Fibroblast of the aortic adventitia (primary cell): ENCODE measurements around the gene EEA1. TPM values are rescaled to one million over a fixed set of nuclear protein-coding genes. Genes with fewer than 3 reads are reported as not detected.

Source experiments
- DNase-seq: peaks from one replicate; pipeline ENCODE4 v3.0.0-alpha.2; 2010; ENCODE audit warnings: low read depth
- H3K4me3 ChIP-seq: 2 replicates; pipeline ENCODE4 v1.5.1; 2011; ENCODE audit warnings: low read depth, mild to moderate bottlenecking, control low read depth, low read length, moderate library complexity
- total RNA-seq: library from RNA; depleted of rRNA; stranded (reverse); fragments of >200 nt; gene quantifications from 2 replicates; pipeline ENCODE4 v1.2.3, GENCODE V29; 2012; ENCODE audit warnings: low replicate concordance
- TF ChIP-seq, protein P1 (sequence below): IDR thresholded peaks from 2 replicates; pipeline ENCODE4 v1.5.1; 2011; ENCODE audit warnings: mild to moderate bottlenecking, low read length, control low read depth, inconsistent platforms; ENCODE audit not compliant: insufficient read depth

EEA1 gene
- total RNA-seq, 1 donor, result 42.3 TPM

DNA sequence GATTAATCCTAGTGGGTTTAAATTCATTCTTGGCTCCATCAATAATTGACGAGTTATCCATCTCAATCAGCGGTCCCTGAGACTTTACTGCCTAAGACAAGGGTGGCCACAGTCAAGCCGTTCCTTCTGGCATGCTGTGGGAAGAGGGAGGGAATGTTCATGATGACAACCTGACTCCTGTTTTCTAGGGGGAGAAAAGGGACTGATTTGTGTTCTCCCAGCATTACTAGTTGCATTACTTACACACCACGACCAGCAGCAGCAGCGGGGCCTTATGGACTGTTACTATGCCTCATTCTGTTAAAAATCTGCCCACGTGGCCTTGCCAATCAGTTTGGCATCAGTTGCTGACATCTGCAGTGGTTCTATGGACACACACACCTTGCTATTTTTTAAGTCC, 196.4 kb downstream of the EEA1 start:
- TF ChIP-seq, protein P1, sequence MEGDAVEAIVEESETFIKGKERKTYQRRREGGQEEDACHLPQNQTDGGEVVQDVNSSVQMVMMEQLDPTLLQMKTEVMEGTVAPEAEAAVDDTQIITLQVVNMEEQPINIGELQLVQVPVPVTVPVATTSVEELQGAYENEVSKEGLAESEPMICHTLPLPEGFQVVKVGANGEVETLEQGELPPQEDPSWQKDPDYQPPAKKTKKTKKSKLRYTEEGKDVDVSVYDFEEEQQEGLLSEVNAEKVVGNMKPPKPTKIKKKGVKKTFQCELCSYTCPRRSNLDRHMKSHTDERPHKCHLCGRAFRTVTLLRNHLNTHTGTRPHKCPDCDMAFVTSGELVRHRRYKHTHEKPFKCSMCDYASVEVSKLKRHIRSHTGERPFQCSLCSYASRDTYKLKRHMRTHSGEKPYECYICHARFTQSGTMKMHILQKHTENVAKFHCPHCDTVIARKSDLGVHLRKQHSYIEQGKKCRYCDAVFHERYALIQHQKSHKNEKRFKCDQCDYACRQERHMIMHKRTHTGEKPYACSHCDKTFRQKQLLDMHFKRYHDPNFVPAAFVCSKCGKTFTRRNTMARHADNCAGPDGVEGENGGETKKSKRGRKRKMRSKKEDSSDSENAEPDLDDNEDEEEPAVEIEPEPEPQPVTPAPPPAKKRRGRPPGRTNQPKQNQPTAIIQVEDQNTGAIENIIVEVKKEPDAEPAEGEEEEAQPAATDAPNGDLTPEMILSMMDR, result no peak
- DNase-seq, result no peak
- no peak overlapping the region for H3K4me3 ChIP-seq

DNA sequence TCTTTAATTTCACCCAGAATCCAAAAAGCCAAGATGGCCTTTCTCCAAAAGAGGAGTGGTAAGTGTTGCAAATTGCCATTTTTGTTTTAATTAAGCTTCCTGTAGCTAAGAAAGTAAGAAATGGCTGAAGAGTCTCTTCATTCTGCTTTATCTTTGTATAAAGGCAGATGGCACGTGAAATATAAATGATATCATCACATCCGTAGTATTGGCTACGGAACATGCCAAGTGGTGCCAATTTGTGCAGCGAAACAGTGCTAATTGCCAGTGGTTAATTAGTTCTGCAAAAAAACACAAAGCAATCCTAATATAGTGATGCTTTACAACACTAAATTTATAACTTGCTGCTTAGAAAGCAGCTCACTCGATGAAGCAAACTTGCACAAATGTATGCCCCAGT, 196.9 kb downstream of the EEA1 start:
- TF ChIP-seq, protein P1, result no peak
- no peak overlapping the region for H3K4me3 ChIP-seq

DNA sequence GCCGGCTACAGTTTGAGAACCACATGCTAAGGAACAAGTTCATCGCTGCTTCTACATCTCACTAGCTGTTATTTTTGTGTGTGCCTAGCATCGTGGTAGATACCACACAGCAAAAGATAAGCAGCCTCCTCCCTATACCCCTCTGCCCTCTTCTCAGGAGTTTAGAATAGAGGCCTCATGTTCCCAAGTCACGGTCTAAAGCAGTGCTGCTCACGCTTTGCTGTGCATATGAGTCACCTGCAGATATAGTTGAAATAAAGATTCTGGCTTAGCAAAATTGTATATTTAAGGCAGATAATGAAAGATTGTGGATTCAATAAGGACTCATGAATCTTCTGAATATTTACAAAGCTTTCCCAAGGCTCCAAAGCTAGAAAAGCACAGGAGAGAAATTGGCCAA, 198.3 kb downstream of the EEA1 start:
- TF ChIP-seq, protein P1, result no peak
- H3K4me3 ChIP-seq, result no peak overlapping the region
- DNase-seq, result no peak

More for the DNA sequence above, 196.9 kb downstream of the EEA1 start:
- no peak for DNase-seq

DNA sequence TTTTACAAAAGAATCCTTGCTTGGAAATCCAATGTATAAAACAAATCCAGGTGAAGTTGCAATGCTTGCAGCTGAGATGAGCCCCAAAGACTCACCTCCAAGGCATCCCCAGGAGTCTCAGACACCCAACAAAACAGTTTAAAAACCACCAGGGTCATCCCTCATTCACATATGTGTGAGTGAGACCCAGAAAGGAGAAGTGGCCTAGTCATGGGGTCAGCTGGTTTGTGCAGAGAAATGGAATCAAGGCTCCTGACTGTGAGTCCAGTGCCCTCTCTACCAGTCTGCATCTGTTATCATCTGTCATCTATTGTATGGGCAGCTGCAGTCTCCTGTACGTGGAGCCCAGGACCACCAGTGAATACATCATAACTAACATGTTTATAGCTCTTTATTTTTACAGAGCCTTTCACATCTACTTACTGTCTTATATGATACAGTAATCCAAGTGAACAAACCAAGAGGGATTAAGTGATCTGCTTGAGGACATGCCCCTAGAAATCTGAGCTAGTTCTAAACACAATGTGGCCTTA, 199.3 kb downstream of the EEA1 start:
- no peak overlapping the region for H3K4me3 ChIP-seq
- TF ChIP-seq, protein P1, result no peak
- no peak for DNase-seq

DNA sequence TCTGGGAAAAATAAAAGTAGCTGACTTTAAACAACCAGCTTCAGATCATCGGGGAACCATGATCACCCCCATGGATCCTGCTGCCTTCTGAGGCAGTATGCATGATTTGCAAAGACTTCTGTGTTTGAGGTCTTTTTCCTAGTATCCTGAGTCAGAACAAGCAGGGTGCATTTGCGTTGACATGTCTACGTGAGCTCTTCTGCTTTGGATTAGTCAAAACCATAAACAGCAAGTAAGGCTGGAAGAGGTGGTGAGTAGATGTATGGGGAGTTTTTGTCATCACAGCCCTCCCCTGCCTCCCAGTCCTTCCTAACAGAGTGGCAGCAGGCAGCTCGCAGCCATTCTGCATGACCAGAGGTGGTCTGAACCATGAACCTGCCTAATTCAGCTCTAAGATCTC, 202.2 kb downstream of the EEA1 start:
- no peak for DNase-seq
- TF ChIP-seq, protein P1, result no peak
- H3K4me3 ChIP-seq, result no peak overlapping the region

DNA sequence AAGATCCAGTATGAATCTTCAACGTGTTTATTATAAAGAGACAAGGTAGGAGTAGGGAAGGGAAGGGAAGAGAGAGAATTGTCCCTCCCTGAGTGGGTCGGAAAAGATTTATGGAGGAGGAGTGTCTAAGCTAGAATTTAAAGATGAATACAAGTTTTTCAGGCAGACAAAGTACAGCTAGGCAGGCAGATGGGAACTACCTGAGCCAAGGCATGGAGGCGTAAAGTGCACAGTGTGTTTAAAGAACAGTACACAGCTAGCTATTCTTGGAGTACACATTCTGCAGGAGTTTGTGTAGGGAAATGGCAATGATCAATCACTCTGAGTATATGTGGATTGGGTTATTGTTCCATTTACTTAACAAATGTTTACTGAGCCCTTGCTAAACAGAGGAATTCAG, 206.2 kb downstream of the EEA1 start:
- TF ChIP-seq, protein P1, result no peak
- H3K4me3 ChIP-seq, result no peak overlapping the region
- no peak for DNase-seq

DNA sequence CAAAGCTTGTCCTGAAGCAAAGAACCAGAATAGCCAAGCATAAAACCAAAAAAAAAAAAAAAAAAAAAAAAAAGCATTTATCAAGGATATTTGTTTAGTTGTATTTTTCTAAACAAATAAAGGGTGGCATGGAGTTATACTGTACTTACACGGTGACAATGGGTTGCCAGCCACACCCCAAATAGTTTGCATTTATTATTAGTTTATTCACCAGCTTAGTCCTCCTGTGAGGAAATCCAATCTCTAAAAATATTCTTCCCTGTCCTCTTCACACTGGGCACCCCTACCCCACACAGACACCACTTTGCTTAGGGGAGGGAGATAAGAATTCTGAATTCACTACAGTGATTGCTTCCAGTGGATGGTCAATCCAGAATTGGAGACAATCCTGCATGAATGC, 207.4 kb downstream of the EEA1 start:
- TF ChIP-seq, protein P1, result no peak
- DNase-seq, result no peak
- H3K4me3 ChIP-seq, result no peak overlapping the region
